GM19395 (cell line): ENCODE measurements around the gene SNX20.

ENCODE experiments used
- ATAC-seq: cut with Tn5 transposase; IDR thresholded peaks from one replicate; pipeline ENCODE4 v1.9.1; 2021; ENCODE audit warnings: mild to moderate bottlenecking, moderate library complexity; ENCODE audit not compliant: unreplicated experiment

SNX20 gene

DNA sequence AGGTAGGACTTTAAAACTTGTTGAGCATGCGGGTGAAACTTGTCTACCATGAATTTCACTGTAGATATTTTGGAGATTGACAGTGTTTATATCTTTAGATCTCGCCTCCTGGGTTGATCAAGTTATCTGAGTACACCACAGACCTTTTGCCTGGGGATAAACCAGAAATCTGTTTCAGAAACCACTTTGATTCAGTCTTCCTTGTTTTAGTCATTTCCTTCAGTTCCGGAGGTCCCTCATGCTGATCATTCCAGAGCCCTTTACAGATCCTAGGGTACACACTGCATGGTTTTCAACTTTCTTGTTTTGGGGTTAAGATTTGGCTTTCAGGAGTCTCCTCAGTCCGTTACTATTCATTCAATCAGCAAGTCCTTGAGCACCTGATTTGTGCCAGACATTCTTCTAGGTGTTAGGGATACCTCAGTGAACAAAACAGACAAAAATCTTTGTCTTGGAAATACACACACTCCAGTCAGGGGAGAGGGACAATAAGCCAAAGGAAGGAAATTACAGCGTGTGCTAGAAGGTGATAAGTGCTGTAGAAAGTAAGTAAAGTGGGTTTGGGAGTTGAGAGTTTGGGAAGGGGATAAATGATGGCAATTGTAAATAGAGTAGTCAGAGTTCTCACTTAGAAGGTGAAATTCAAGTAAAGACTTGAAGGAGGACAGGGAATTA lies 24.5 kb upstream of the SNX20 start:
- no peak for ATAC-seq

GRCh38 chr16:50704245-50704644 lies 23.1 kb upstream of the SNX20 start:
- ATAC-seq = no peak

DNA sequence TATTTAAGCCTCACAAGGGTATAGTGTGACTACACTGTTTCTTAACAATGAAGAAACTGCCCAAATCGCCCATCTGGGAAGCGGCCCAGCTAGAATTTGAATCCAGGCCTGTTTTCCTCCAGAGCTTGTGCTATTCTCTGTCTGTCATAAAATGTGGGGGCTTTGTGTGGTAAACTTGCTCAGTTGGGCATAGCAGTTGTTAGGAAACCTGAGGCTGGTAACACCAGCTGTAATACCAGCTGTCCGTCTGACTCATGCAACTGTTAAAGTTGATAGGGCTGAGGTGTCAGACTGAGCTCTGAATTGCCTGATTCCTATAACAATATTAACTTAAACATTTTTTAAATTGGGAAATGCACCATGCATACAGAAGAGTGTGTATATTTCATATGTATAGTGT lies 21.6 kb upstream of the SNX20 start:
- no peak for ATAC-seq

DNA sequence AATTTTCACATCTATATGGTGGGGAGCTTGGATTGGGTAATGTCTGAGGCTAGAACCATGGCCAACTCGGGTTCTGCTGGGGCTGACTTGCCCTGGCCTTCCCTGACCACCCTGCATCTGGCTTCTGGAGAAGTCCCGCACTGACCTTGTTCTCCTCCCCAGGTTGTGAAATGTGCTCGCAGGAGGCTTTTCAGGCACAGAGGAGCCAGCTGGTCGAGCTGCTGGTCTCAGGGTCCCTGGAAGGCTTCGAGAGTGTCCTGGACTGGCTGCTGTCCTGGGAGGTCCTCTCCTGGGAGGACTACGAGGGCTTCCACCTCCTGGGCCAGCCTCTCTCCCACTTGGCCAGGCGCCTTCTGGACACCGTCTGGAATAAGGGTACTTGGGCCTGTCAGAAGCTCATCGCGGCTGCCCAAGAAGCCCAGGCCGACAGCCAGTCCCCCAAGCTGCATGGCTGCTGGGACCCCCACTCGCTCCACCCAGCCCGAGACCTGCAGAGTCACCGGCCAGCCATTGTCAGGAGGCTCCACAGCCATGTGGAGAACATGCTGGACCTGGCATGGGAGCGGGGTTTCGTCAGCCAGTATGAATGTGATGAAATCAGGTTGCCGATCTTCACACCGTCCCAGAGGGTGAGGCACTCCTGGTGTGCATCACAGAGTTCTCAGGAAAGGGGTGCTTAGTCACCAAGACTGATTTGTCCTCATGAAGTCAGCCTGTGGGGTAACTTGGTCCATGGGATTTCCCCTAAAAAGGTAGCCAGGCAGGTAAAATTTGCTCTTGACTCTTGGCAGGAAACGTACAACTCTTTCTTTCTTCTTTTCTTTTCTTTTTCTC lies 18.4 kb upstream of the SNX20 start:
- no peak for ATAC-seq

- ATAC-seq = peak; percentile 38
Observed at GRCh38 chr16:50697881-50698767, 17.0 kb upstream of the SNX20 start.

- no peak for ATAC-seq
Observed at GRCh38 chr16:50697421-50697715, 16.3 kb upstream of the SNX20 start.

- peak; percentile 58 for ATAC-seq
Observed at GRCh38 chr16:50696575-50697420, 15.7 kb upstream of the SNX20 start.

DNA sequence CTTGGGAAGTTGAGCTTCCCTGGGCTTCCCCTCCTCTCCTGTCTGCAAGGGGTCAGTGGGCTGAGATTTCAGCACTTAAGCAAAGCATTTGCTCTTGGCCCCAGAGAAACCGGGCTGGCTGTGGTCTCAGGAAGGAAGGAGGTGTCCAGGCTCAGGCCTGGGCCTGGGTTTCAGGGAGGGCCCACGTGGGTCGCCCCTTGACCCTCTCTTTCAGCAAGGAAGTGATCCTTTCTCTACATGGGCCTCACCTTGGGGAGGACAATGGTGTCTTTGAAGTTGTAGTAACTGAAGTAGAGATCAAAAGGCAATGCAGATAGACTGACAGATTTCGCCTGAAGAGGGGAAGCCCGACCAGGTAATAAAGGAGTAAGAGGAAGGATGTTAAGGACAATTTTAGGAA lies 15.0 kb upstream of the SNX20 start:
- peak; percentile 39 for ATAC-seq

DNA sequence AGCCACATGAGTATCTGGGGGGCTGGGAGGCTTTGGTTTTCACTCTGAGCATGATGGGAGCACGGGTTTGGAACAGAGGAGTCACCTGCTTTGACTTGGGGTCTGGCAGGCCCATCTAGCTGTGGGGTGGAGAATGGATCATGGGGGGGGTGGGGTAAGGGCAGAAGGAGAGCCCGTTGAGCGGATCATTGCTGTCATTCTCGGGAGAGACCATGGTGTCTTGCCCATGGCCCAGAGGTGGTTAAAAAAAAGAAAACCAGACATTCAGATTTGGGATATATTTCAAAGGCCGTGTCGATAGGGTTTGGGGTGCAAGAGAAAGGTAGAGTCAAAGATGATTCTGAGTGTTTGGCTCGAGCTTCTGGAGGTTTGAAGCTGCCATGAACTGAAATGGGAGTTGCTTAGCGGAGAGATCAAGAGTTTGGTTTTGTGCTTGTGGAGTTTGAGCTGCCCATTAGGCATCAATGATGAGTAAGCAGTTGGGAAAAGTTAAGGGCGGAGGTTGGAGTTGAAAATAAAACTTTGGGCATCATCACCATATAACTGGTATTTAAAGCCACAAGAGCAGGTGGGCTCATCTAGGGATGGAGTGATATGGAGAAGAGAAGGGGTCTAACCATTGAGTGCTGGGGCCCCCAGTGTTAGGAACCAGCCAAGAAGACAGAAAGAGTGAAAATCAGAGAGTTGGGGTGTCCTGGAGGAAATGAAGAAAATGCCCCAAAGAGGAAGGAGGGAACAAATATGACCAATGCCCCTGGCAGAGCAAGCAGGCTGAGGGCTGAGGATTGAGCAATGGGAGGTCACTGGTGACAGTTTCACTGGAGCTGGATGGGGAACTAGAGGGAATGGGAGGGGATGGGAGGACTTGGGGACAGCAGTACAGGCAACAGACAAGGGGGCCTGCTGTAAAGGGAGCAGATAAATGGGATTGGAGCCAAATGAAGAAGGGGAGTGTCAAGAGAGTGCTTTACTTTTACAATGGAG lies 14.2 kb upstream of the SNX20 start:
- ATAC-seq = no peak

DNA sequence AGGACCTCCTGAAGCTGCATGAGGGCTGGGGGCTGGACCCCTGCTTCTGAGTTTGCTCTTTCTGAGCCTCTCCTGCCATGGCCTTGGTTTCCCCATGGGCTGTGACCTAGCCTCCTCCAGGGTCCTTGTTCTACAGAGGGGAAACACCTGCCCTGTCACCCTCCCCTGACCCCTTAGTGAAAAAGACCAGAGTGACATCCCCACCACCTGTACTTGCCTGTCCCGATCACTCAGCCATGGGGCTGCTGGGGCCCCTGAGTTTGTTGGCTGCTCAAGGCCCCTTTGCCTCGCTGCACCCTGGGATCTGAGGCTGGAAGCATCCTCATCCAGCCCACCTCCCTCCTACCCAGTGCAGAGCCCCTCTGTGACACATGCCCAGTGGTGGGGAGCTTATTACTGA lies 13.1 kb upstream of the SNX20 start:
- peak; percentile 29 for ATAC-seq

DNA sequence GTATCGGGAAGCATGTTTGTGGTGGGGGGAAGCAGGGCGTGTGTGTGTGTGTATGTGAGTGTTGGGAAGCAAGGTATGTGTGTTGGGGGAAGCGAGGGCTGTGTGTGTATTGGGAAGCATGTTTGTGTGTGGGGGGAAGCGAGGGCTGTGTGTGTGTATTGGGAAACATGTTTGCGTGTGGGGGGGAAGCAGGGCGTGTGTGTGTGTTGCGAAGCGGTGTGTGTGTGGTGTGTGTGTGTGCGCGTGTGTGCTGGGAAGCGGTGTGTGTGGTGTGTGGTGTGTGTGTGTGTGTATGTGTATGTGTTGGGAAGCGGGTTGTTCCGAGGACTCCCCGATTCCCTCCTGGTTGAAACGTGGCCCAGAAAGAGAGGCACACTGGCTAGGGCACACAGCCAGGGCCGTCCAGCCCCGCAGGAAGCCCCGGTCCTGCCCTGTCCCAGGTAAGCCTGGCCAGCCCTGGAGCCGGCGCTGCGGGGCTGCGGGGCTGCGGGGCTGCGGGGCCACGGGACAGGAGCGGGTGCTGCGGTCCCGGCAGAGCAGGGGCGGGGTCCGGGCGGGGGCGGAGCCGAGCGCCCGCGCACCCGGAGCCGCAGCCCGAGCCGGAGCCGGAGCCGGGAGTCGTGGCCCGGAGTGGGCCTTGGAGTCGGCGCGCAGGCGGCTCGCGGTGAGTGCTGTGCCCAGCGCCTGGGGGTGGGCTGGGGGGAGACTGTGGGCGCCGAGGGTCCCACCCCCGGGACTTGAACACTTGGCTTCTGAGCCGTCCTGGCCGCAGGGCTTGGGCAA lies 12.1 kb upstream of the SNX20 start, which contains the start of gene NOD2:
Gene NOD2, plus strand, starts transcription at position 608 of the 783 bp plus-strand sequence. CDS start 5,890 bp downstream, outside the sequence.
- no peak for ATAC-seq

DNA sequence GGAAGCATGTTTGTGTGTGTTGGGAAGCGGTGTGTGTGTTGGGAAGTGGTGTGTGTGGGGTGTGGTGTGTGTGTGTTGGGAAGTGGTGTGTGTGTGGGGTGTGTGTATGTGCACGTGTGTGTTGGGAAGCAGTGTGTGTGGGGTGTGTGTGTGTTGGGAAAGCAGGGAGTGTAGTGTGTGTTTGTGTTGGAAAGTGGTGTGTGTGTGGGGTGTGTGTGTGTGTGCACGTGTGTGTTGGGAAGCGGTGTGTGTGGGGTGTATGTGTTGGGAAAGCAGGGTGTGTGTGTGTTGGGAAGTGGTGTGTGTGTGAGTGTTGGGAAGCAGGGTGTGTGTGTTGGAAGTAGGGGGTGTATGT lies 11.5 kb upstream of the SNX20 start:
- ATAC-seq = no peak

DNA sequence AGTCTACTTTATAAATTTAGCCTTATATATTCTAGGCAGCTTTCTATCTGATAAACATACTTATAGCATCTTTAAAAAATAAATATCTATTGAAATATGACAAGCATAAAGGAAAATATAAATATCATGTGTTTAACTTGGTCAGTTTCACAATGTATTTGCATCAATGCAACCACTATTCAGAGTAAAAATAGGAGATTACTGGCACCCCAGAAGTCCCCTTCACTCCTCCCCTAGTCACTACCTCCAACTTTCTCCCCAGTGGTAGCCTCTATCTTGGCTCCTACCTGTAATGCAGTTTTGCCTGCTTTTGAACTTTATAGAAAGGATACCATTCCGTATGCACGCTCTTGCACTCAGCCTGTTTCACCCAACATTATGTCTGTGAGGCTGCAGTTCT lies 9.1 kb upstream of the SNX20 start:
- no peak for ATAC-seq

GRCh38 chr16:50688867-50689266 lies 7.8 kb upstream of the SNX20 start:
- ATAC-seq = no peak

DNA sequence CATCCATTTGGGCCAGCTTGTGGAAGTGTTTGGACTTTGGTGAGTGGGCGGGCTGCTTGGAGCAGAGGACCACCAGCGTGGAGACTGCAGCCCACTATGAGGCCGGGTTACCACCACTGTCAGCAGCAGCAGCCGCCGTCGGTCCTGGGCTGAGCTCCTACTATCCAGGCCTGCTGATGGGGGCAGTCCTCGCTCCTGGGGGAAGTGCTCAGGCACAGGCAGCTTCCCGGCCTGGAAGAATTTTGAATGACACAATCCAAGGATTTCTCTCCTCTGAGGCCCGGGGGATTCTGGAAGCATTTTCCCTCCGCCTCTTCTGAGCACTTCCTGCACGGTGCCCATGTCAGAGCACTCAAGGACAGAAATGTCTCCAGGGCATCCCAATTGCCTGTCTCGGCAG lies 7.0 kb upstream of the SNX20 start:
- ATAC-seq = no peak

GRCh38 chr16:50685462-50686063 lies 4.5 kb upstream of the SNX20 start:
- no peak for ATAC-seq

- ATAC-seq = no peak
Observed at GRCh38 chr16:50684823-50685461, 3.8 kb upstream of the SNX20 start.
